Measurements from ENCODE around the gene NKX6-2.

GRCh38 chr10:132805599-132805998, 19.7 kb upstream of the NKX6-2 start:
- TF ChIP-seq EZH2phosphoT487 (IDR thresholded peaks at IDR 0.05; ENCODE audit: borderline replicate concordance, low read length), result no peak
- TF ChIP-seq, protein P1, sequence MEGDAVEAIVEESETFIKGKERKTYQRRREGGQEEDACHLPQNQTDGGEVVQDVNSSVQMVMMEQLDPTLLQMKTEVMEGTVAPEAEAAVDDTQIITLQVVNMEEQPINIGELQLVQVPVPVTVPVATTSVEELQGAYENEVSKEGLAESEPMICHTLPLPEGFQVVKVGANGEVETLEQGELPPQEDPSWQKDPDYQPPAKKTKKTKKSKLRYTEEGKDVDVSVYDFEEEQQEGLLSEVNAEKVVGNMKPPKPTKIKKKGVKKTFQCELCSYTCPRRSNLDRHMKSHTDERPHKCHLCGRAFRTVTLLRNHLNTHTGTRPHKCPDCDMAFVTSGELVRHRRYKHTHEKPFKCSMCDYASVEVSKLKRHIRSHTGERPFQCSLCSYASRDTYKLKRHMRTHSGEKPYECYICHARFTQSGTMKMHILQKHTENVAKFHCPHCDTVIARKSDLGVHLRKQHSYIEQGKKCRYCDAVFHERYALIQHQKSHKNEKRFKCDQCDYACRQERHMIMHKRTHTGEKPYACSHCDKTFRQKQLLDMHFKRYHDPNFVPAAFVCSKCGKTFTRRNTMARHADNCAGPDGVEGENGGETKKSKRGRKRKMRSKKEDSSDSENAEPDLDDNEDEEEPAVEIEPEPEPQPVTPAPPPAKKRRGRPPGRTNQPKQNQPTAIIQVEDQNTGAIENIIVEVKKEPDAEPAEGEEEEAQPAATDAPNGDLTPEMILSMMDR (IDR thresholded peaks at IDR 0.05; ENCODE audit: low read depth, low read length, poor library complexity, severe bottlenecking), result no peak

Data from DOHH2 (cell line).